Forelimb muscle (tissue), 1 donor: Measurements from ENCODE around the gene PLD4. TPM values are rescaled to one million over a fixed set of nuclear protein-coding genes. Genes with fewer than 3 reads are reported as not detected.
A peak's percentile ranks its signal among the peaks of the same experiment; 100 is the strongest.
"Not testable (repeated sequence)": the region's sequence is repeated elsewhere in the genome, so short reads cannot be mapped to it uniquely, and the experiment has no call there.

Experiments
- DNase-seq: peaks from one replicate; pipeline ENCODE4 v3.0.0-alpha.2; 2013; ENCODE audit warnings: low read depth
- polyA plus RNA-seq: library from polyadenylated mRNA; unstranded; fragments of 120-200 nt; gene quantifications from one replicate; pipeline ENCODE4 v1.2.1, GENCODE V29; 2013; ENCODE audit not compliant: insufficient read length

Gene PLD4
- polyA plus RNA-seq, 1 donor = 5.7 TPM

- no peak for DNase-seq
These were observed 37.7 kb upstream of the PLD4 start for GRCh38 chr14:104886690-104887622.

- DNase-seq = no peak
These were observed 36.8 kb upstream of the PLD4 start for GRCh38 chr14:104887623-104888488.

GRCh38 chr14:104888489-104889374, 35.9 kb upstream of the PLD4 start:
- no peak for DNase-seq

DNA sequence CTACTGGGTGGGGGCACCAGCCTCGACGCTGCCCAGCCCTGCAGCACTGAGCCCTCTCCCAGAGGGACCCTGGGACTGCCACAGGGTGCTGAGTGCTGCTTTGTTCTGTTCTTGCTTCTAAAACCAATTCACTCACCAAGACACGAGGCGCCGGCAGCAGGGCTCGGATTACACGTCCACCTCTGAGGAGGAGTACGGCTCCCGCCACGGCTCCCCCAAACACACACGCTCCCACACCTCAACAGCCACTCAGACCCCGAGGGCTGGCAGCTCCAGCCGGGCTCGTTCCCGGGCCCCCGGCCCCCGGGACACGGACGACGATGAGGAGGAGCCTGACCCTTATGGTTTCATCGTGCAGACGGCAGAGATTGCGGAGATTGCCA, 35.3 kb upstream of the PLD4 start:
- no peak for DNase-seq

GRCh38 chr14:104890292-104890691, 34.4 kb upstream of the PLD4 start:
- DNase-seq = not testable (repeated sequence)

DNA sequence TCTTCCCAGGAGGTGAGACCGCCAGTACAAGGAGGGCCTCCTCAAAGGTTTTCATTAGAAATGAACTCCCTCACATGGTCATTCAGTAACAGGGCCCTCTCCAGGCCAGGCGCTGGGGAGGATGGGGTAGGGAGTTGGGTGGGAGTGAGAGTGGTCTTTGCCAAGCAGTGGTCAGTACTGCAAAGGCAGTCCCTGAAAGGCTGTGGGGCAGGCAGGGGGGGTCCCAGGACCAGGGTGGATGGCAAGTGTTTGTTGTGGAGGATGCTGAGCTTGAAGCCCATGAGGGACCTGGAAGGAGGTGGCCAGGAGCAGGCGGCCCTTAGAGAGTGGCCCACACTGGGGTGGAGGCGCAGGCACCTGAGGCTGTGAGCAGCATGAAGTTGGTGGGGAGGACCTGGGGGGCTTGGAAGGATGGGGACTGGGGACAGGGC, 33.5 kb upstream of the PLD4 start:
- no peak for DNase-seq

DNA sequence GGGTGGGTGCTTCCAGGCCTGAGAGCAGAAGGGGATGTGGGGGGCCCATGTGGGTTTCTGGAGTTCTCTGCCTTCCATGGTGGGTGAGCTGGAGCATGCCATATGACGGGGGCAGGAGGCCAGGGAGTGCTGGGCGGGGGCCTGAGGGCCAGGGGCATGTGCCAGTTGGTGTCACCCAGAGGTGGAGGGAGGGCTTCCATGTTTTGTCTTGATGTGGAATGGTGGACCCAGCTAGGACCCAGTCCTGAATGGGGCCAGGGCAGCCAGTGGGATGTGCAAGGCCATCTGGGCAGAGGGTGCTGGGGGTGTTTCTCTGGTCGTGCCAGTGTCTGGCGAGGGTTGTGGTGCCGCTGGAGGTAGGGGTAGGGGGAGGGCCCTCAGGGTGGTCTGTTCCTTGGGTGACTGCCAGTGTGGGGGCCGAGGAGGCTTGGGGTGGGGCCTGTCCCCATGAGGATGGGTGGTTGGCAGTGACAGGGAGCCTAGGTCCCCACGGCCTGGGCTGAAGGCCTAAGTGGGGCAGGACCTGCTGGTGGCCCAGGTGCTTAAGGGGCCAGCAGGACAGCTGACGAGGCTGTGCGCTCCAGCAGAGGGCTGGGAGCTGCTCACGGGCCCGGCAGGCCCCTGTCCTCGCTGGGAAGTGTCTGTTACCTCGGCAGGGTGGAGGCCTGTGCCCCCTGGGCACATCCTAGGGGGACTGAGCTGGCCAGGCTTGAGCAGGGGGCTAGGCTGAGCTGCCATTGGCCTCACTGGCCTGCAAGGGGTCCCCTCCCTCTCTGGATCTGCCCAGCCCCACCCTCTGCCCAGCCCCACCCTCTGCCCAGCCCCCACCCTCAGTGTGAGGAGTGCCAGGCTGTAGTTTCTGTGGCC, 32.8 kb upstream of the PLD4 start:
- DNase-seq = no peak

DNA sequence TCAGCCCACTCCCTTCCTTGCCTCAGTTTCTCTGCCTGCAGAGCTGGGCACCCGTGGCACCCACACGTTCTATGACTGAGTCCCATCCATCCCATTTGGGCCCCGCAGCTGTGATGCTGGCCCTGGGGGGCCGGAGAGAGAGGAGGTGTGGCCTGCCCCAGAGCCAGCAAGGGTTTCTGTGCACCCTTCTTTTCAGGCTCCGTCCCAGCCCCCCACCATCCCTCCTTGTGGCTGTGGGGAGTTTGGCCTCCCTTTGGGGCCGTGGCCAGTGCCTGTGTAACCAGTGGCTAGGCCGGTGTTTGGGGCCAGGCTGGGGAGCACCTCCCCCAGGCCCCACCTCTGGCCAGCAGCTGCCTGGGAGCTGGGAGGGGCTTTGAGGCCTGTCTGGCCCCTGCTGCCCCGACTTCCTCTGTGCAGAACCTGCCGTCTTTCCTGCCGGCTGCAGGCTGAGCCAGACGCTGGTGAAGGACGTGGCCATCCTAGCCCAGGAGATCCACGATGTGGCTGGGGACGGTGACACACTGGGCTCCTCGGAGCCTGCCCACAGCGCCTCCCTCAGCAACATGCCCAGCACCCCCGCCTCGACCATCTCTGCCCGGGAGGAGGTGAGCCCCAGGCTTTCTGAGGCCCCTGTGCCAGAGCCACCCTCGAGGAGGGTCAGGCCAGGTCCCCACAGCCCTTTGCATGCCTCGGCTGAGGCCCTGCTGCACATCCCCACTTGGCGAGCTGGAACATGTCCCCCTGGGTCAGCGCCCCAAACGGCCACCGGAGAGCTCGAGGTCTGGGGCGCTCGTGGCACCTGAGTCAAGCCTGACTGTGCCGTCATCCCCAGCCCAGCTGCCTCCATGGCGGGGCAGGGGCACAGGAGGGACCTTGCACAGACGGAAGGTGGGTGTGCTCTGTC, 31.9 kb upstream of the PLD4 start:
- DNase-seq = no peak

DNA sequence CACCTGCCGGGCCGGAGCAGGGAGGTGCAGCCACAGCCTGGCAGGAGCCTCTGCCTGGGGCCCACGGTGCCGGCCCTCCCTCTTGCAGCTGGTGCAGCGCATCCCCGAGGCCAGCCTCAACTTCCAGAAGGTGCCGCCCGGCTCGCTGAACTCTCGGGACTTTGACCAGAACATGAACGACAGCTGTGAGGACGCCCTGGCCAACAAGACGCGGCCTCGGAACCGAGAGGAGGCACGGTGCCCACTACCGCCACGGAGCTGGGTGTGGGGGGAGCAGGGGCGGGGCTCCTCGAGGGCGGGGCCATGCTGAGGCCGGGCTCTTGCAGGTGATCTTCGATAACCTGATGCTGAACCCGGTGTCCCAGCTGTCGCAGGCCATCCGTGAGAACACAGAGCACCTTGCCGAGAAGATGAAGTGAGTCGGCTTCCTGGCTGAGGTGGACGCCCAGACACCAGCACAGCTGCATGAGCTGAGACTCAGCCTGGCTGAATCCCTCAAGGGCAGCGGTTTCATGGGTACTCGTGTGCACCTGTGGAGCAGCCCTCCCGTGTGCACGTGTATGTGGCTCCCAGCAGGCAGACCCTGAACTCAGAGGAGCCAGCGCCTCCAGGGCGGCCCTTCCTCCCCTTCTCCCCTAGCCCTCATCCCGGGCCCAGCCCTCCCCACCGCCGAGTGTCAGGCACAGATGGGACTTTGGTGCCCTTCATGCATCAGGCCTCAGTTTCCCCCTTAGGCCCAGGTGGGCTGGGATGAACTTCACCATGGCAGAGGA, 31.1 kb upstream of the PLD4 start:
- DNase-seq = no peak

- no peak for DNase-seq
These were observed 30.1 kb upstream of the PLD4 start for GRCh38 chr14:104894331-104895206.

DNA sequence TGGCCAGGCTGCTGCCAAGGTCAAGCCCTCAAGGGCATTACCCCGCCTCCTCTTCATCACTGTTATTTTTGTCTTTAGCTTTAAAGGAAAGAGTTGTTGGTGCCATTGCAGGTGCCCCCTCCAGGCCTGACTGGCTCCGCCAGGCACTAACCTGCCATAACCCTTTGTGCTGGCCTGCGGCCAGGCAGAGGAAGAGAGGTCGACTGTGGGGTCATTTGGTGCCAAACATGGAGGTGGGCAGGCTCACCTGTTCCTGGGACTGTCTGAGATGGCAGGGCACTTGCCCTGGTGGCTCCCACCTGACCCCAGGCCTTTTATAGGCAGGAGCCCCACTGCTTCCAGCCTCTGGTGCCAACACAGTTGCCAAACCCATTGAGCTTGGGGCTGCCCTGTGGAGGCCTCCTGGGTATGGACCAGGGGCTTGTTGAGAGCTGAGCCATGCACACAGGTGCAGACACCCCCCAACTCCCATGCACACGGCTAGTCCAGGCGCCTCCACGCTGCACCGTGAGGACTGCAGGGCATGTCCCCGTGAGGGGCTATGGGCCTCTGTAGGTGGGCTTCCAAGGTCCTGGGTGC, 29.4 kb upstream of the PLD4 start:
- no peak for DNase-seq

GRCh38 chr14:104895786-104896661, 28.7 kb upstream of the PLD4 start:
- no peak for DNase-seq

DNA sequence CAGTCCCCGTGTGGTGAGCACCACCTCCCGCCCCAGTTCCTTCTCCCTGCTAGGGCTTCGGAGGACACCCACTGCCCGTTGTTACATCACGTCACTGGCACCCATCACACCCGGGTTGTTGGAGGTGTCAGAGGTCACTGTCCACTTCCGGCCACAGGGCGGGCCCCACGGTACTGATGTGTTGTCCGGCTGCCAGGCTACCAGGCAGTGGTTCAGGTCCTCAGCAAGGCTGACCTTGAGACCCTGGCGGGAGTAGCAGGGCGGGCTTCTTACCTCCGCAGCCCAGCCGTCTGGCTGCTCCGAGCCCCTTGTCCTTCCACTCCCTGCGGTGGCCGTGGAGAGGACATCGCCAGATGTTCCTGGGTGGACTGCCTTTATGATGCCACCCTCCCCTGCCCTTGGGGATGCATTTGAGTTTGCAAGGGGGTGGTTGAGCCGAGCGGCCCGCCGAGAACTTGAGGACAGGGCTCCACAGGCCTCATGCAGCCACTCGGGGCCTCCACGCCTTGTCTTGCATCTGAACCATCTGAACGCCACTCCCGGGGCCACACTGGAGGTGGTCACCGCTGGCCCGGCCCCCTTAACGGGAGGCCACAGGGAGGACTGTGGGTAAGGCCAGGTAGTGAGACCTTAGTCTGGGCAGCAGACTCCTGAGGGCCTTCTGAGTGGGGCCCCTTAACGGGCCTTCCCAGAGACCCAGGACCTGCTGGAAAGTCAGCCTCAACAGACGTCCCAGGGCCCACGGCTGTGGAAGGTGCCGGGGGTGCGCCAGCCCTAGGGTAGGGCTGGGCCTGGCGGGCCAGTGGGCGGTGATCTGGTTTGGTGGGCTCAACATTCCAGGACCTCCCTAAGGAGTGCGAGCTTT, 27.1 kb upstream of the PLD4 start:
- DNase-seq = no peak

DNA sequence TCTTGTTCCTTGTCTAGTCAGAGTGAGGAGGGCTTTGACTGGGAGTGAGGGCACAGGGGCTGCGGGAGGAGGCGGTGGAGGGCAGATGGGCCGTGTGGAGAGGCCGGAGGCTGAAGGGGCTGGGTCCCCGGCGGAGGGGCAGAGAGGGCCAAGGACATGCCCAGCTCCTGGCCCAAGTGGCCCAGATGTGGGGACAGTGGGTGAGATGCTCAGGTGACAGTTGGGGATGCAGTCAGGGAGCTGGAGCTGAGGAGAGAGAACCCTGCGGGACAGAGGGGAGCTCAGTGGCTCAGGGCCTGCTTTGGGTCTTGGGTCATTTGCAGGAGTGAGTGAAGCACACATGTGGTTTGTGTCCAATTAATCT, 26.5 kb upstream of the PLD4 start:
- DNase-seq = no peak

GRCh38 chr14:104898870-104899510, 25.7 kb upstream of the PLD4 start:
- DNase-seq = peak; percentile 25
